SK-N-MC (cell line): ENCODE results near the gene SV2C.

Experiments used
- DNase-seq: peaks from one replicate; pipeline ENCODE4 v3.0.0-alpha.2; 2011; ENCODE audit warnings: low read depth, low spot score
- H3K27ac ChIP-seq: fragments of 200-600 bp; sonication (generic); 2 replicates; pipeline ENCODE4 v1.5.1; 2016; ENCODE audit warnings: mixed run types
- H3K36me3 ChIP-seq: fragments of 200-600 bp; sonication (generic); 2 replicates; pipeline ENCODE4 v1.6.1; 2017; ENCODE audit warnings: antibody characterized with exemption, low read length, mixed read lengths; ENCODE audit not compliant: insufficient read depth
- H3K4me3 ChIP-seq: fragments of 200-600 bp; sonication (generic); 2 replicates; pipeline ENCODE4 v1.5.1; 2016
- H3K9ac ChIP-seq: fragments of 200-600 bp; sonication (generic); 2 replicates; pipeline ENCODE4 v1.8.0; 2017; ENCODE audit warnings: mixed run types, mixed read lengths; ENCODE audit not compliant: insufficient read length
- H3K9me3 ChIP-seq: fragments of 200-600 bp; sonication (generic); 2 replicates; pipeline ENCODE4 v1.6.1; 2017; ENCODE audit warnings: low read depth, mild to moderate bottlenecking, antibody characterized with exemption, low read length, moderate library complexity, mixed read lengths
- EZH2 ChIP-seq: fragments of 200-600 bp; sonication (generic); IDR thresholded peaks from one replicate; pipeline ENCODE4 v1.6.1; 2017; ENCODE audit warnings: antibody characterized with exemption
- FOXP2 ChIP-seq: optimal IDR thresholded peaks from 2 replicates; pipeline ENCODE3; 2011; ENCODE audit warnings: mild to moderate bottlenecking, moderate library complexity; ENCODE audit not compliant: insufficient read depth; ENCODE audit errors: extremely low read length, control extremely low read depth
- POLR2AphosphoS5 ChIP-seq: IDR thresholded peaks from 2 replicates; pipeline ENCODE4 v1.6.1; 2012; ENCODE audit warnings: mild to moderate bottlenecking, low read depth, low read length, borderline replicate concordance

Gene SV2C

GRCh38 chr5:76216748-76217147 is 133.6 kb downstream of the SV2C start:
- H3K27ac ChIP-seq = no peak overlapping the region
- DNase-seq = no peak
- peaks cover 9% of the 10 kb centered on the region; the same call in 1 of the 2 replicates for H3K36me3 ChIP-seq
- H3K9ac ChIP-seq = no peak overlapping the region
- TF ChIP-seq EZH2 (no peak), POLR2AphosphoS5 (no peak), FOXP2 (no peak)
- H3K4me3 ChIP-seq = no peak overlapping the region
- 0 out of 2 replicates have a peak, but pooled peaks cover 6% of the 10 kb centered on the region for H3K9me3 ChIP-seq

- TF ChIP-seq POLR2AphosphoS5 (no peak), FOXP2 (no peak)
Observed at GRCh38 chr5:76219636-76220035, 136.5 kb downstream of the SV2C start.

GRCh38 chr5:76221311-76221710 is 138.1 kb downstream of the SV2C start:
- Histone ChIP-seq H3K9ac (no peak overlapping the region), H3K9me3 (no peaks in the 10 kb centered on the region), H3K27ac (no peak overlapping the region), H3K36me3 (no peaks in the 10 kb centered on the region), H3K4me3 (no peak overlapping the region)
- no peak for DNase-seq
- TF ChIP-seq POLR2AphosphoS5 = no peak
- no peak for TF ChIP-seq FOXP2
- no peak for TF ChIP-seq EZH2

More at GRCh38 chr5:76219636-76220035, 136.5 kb downstream of the SV2C start:
- Histone ChIP-seq H3K9ac (no peak overlapping the region), H3K9me3 (no peaks in the 10 kb centered on the region), H3K4me3 (no peak overlapping the region), H3K36me3 (no peaks in the 10 kb centered on the region), H3K27ac (no peak overlapping the region)
- no peak for DNase-seq

GRCh38 chr5:76222318-76222717 is 139.1 kb downstream of the SV2C start:
- Histone ChIP-seq H3K9me3 (no peaks in the 10 kb centered on the region), H3K27ac (no peak overlapping the region), H3K36me3 (no peaks in the 10 kb centered on the region), H3K9ac (no peak overlapping the region), H3K4me3 (no peak overlapping the region)
- DNase-seq = no peak
- TF ChIP-seq EZH2 (no peak), FOXP2 (no peak), POLR2AphosphoS5 (no peak)

DNA sequence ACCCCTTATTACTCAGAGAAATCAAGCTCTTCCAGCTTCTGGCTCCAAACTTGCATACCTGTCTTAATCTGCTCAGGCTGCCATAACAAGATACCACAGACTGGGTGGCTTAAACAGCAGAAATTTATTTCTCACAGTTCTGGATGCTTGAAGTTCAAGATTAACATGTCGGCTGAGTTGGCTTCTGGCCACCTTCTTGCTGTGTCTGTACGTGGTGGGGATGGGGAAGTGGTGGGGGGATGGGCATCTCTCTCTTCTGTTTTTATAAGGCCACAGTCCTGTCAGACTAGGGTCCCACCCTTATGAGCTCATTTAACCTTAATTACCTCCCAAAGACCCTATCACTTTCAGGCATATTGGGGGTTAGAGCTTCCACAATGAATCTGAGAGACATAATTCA is 140.5 kb downstream of the SV2C start:
- Histone ChIP-seq H3K36me3 (no peaks in the 10 kb centered on the region), H3K27ac (no peak overlapping the region)
- no peak for DNase-seq

DNA sequence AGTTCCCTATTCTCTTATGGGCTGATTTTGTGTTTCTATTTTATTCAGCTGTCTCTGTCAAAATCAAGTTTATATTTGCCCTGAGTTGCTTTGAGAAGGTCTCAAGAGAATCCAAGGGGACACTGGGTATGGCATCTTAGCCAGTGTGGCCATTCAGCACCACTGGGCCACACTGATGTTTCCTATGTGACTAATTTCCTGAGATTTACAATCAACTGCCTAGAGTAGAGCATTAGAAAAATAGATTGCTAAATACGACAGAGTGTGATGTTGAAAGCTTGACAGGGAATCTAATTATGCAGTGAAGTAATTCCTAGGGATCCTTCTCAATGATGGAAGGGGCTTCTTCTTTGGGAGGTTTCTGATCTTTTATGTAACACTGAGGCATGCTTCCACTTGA is 141.7 kb downstream of the SV2C start:
- TF ChIP-seq FOXP2 (no peak), POLR2AphosphoS5 (no peak), EZH2 (no peak)
- no peak for DNase-seq
- Histone ChIP-seq H3K9ac (no peak overlapping the region), H3K4me3 (no peak overlapping the region), H3K27ac (no peak overlapping the region), H3K9me3 (no peaks in the 10 kb centered on the region), H3K36me3 (no peaks in the 10 kb centered on the region)

More for the DNA sequence above, 140.5 kb downstream of the SV2C start:
- TF ChIP-seq EZH2 = no peak
- TF ChIP-seq POLR2AphosphoS5 = no peak
- TF ChIP-seq FOXP2 = no peak
- H3K9ac ChIP-seq = no peak overlapping the region
- no peaks in the 10 kb centered on the region for H3K9me3 ChIP-seq
- no peak overlapping the region for H3K4me3 ChIP-seq

- no peak overlapping the region for H3K9ac ChIP-seq
- TF ChIP-seq EZH2 (no peak), POLR2AphosphoS5 (no peak), FOXP2 (no peak)
- H3K36me3 ChIP-seq = no peaks in the 10 kb centered on the region
- no peaks in the 10 kb centered on the region for H3K9me3 ChIP-seq
- DNase-seq = no peak
- no peak overlapping the region for H3K27ac ChIP-seq
- H3K4me3 ChIP-seq = no peak overlapping the region
Observed at GRCh38 chr5:76225336-76225735, 142.2 kb downstream of the SV2C start.

- Histone ChIP-seq H3K4me3 (no peak overlapping the region), H3K36me3 (no peaks in the 10 kb centered on the region), H3K9me3 (no peaks in the 10 kb centered on the region), H3K27ac (no peak overlapping the region), H3K9ac (no peak overlapping the region)
- no peak for DNase-seq
- no peak for TF ChIP-seq EZH2
- no peak for TF ChIP-seq FOXP2
- no peak for TF ChIP-seq POLR2AphosphoS5
Observed at GRCh38 chr5:76229900-76230299, 146.7 kb downstream of the SV2C start.

- H3K27ac ChIP-seq = no peak overlapping the region
- no peaks in the 10 kb centered on the region for H3K9me3 ChIP-seq
- no peaks in the 10 kb centered on the region for H3K36me3 ChIP-seq
- H3K4me3 ChIP-seq = no peak overlapping the region
- no peak for DNase-seq
- no peak overlapping the region for H3K9ac ChIP-seq
- TF ChIP-seq POLR2AphosphoS5 = no peak
Observed at GRCh38 chr5:76230711-76231285, 147.6 kb downstream of the SV2C start.
